Skeletal muscle tissue (tissue), 4 donors: ENCODE data around the gene IL32. TPM values are rescaled to one million over a fixed set of nuclear protein-coding genes. Genes with fewer than 3 reads are reported as not detected.

Experiments used
- H3K27ac ChIP-seq: one replicate; pipeline ENCODE4 v1.7.0; 2013; ENCODE audit warnings: mild to moderate bottlenecking, low read depth, low read length, inconsistent platforms
- H3K27me3 ChIP-seq, 3 donors: one replicate each; pipeline ENCODE4 v1.7.0; 2013; ENCODE audit warnings: low read length in 3 of 3; ENCODE audit not compliant: control insufficient read depth in 3 of 3, insufficient read depth in 3 of 3
- H3K36me3 ChIP-seq, 3 donors: one replicate each; pipeline ENCODE4 v1.7.0; 2013; ENCODE audit warnings: low read length in 3 of 3; ENCODE audit not compliant: control insufficient read depth in 3 of 3, insufficient read depth in 3 of 3
- H3K4me1 ChIP-seq, 3 donors: one replicate each; pipeline ENCODE4 v1.7.0; 2013; ENCODE audit warnings: low read length in 3 of 3, mild to moderate bottlenecking in 3 of 3; ENCODE audit not compliant: control insufficient read depth in 3 of 3, insufficient read depth in 3 of 3
- H3K4me3 ChIP-seq, 3 donors: one replicate each; pipeline ENCODE4 v1.7.0; 2013; ENCODE audit warnings: low read length in 3 of 3
- H3K9ac ChIP-seq, 3 donors: one replicate each; pipeline ENCODE4 v1.7.0; 2013; ENCODE audit warnings: low read length in 3 of 3, mild to moderate bottlenecking in 3 of 3, moderate library complexity in 2 of 3, low read depth in 1 of 3
- H3K9me3 ChIP-seq, 3 donors: one replicate each; pipeline ENCODE4 v1.7.0; 2013; ENCODE audit warnings: low read length in 3 of 3; ENCODE audit not compliant: control insufficient read depth in 3 of 3
- total RNA-seq: library from RNA; depleted of rRNA; stranded (reverse); fragments of >200 nt; gene quantifications from one replicate; pipeline ENCODE4 v1.2.3, GENCODE V29; 2014
- donor health status: Osteomylitis.

Gene IL32, protein sequence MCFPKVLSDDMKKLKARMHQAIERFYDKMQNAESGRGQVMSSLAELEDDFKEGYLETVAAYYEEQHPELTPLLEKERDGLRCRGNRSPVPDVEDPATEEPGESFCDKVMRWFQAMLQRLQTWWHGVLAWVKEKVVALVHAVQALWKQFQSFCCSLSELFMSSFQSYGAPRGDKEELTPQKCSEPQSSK
- 25.1 TPM for total RNA-seq

DNA sequence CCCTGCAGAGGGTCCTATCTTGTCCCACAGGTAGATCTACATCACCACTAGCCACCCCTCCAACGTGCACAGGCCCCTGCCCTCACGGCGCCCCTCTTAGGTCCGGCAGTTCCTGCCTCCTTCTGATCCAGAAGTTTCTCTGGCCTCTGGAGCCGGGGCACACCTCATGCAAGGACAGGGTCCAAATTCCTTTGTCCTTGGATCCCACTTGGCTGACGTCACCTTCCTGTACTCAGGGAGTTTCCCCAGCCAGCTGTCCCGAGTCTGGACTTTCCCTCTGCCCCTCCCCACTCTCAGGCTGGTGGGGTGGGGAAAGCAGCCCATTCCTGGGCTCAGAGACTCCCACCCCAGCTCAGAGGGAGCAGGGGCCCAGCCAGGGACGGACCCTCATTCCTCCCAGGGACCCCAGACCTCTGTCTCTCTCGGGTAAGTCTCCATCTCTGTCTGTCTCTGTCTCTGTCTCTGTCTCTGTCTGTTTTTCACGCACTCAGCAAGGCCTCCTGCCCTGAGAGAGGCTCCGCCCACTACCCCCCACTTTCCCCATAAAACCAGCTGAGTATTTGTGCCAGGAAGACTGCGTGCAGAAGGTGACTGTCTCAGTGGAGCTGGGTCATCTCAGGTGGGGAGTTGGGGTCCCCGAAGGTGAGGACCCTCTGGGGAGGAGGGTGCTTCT, at the start of gene IL32:
TSS of gene IL32 (plus strand) at position 572 of the 673 bp plus-strand sequence. CDS start 172 bp downstream, outside the sequence.
- Histone ChIP-seq H3K4me3 (peak within 1 kb of the TSS; percentile 24 to 85 (median 84)), H3K4me1 (peaks cover 38 to 53% (median 48%) of the 10 kb centered on the region in 3 donors), H3K9me3 (no peaks in the 10 kb centered on the region), H3K36me3 (peaks cover 0 to 11% (median 7%) of the 10 kb centered on the region in 3 donors), H3K27me3 (no peaks in the 10 kb centered on the region), H3K27ac (peak within 1 kb of the TSS; percentile 48), H3K9ac (peak within 1 kb of the TSS; percentile 57 to 89 (median 73))

DNA sequence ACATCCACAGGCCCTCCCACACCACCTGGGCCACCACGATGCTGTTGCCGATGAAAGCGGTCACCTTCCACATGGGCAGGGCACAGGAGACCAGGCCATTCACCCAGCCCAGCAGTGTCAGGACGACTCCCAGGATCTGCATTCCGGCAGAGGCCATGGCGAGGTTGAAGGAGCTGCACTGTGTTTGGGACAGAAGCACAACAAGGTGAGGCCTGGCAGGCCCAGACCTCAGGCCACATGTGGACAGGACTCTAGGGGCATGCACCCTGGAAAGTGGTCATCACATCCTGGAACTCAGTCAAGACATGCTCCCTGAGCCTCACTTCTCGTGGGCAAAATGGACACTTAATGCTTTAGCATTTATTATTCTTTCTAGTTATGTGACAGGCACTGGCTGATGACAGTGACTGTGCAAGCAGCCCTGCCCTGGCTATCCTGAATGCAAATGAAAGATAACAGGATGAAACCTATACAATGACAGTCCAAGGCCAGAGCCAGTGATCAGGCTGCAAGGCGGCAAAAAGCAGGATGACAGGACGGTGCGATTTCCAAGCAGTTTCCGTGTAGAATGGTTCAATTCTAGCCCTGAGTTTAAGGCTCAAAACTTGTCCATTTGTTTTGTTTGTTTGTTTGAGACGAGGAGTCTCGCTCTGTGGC, 49.4 kb upstream of the IL32 start:
- Histone ChIP-seq H3K27me3 (peaks cover 37 to 42% (median 37%) of the 10 kb centered on the region in 3 donors), H3K36me3 (no peaks in the 10 kb centered on the region)

GRCh38 chr16:3017344-3017743, 48.1 kb upstream of the IL32 start:
- Histone ChIP-seq H3K4me1 (peaks cover 22 to 32% (median 22%) of the 10 kb centered on the region in 3 donors), H3K36me3 (peaks cover 0 to 4% (median 0%) of the 10 kb centered on the region in 3 donors), H3K9me3 (no peaks in the 10 kb centered on the region), H3K27me3 (peaks cover 29 to 33% (median 29%) of the 10 kb centered on the region in 3 donors), H3K9ac (no peak overlapping the region), H3K4me3 (no peak overlapping the region), H3K27ac (no peak overlapping the region)

More for the DNA sequence above, 49.4 kb upstream of the IL32 start:
- Histone ChIP-seq H3K4me3 (no peak overlapping the region), H3K9ac (no peak overlapping the region), H3K27ac (no peak overlapping the region), H3K9me3 (no peaks in the 10 kb centered on the region), H3K4me1 (peaks cover 11 to 27% (median 16%) of the 10 kb centered on the region in 3 donors)

DNA sequence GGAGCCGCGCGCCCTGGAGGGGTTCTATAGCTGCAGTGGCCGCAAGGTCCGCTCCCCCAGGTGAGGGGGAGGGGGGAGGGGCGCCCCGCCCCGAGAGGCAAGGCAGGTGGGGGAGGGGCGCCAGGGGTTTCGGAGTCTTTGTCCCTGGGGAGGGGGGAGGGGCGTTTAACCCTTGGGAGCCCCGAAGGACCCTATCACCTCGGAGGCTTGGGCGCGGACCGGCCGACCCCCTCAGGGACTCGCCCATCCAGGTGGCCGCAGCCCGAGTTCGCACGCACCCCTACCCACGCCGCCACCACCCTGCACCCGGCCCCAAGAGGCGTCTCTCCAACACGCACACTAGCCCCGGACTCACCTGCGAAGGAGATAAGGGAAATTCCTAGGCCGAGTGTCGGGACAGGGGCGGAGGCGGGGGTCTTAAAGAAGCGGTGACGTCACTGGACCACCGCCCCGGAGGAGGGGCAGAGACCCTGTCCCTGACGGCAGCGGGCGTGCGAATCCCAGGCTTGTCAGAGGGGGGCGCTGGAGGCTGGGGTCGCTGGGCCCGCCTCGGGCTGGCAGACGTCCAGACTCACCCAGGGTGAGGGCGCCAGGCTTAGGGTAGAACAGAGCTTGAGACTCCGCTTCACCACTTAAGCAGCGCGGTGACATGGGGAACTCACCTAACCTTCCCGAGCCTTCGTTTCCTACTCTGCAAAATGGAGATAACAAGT, 47.5 kb upstream of the IL32 start, which contains the start of gene CLDN6:
TSS of gene CLDN6 (minus strand) at position 390 of the 713 bp plus-strand sequence. CDS start 2,162 bp downstream, outside the sequence.
- Histone ChIP-seq H3K27ac (no peak within 1 kb of the TSS), H3K9me3 (no peaks in the 10 kb centered on the region), H3K9ac (no peak within 1 kb of the TSS), H3K36me3 (peaks cover 0 to 4% (median 0%) of the 10 kb centered on the region in 3 donors), H3K4me3 (no peak within 1 kb of the TSS), H3K4me1 (peaks cover 25 to 36% (median 27%) of the 10 kb centered on the region in 3 donors), H3K27me3 (peaks cover 24 to 28% (median 24%) of the 10 kb centered on the region in 3 donors)

GRCh38 chr16:3019594-3020246, 45.7 kb upstream of the IL32 start:
- peaks cover 33 to 40% (median 38%) of the 10 kb centered on the region in 3 donors for H3K4me1 ChIP-seq
- peak overlapping the region; percentile 97 for H3K27ac ChIP-seq
- H3K9me3 ChIP-seq: no peaks in the 10 kb centered on the region
- H3K4me3 ChIP-seq: peak overlapping the region; percentile 64 to 73 (median 70)
- peaks cover 9 to 14% (median 12%) of the 10 kb centered on the region in 3 donors for H3K27me3 ChIP-seq
- peaks cover 0 to 4% (median 0%) of the 10 kb centered on the region in 3 donors for H3K36me3 ChIP-seq
- peak overlapping the region in 1 of 3 donors; percentile 40 for H3K9ac ChIP-seq

GRCh38 chr16:3020247-3020603, 45.2 kb upstream of the IL32 start, which contains the start of gene TNFRSF12A:
Gene TNFRSF12A, plus strand, starts transcription at chr16:3020368. Its CDS starts 30 bp downstream, at chr16:3020398.
- Histone ChIP-seq H3K27ac (peak within 1 kb of the TSS; percentile 97), H3K27me3 (peaks cover 9 to 14% (median 12%) of the 10 kb centered on the region in 3 donors), H3K9me3 (no peaks in the 10 kb centered on the region), H3K4me1 (peaks cover 33 to 43% (median 38%) of the 10 kb centered on the region in 3 donors), H3K4me3 (peak within 1 kb of the TSS; percentile 71 to 85 (median 81)), H3K36me3 (peaks cover 0 to 4% (median 0%) of the 10 kb centered on the region in 3 donors), H3K9ac (peak within 1 kb of the TSS; percentile 82 to 95 (median 87))

DNA sequence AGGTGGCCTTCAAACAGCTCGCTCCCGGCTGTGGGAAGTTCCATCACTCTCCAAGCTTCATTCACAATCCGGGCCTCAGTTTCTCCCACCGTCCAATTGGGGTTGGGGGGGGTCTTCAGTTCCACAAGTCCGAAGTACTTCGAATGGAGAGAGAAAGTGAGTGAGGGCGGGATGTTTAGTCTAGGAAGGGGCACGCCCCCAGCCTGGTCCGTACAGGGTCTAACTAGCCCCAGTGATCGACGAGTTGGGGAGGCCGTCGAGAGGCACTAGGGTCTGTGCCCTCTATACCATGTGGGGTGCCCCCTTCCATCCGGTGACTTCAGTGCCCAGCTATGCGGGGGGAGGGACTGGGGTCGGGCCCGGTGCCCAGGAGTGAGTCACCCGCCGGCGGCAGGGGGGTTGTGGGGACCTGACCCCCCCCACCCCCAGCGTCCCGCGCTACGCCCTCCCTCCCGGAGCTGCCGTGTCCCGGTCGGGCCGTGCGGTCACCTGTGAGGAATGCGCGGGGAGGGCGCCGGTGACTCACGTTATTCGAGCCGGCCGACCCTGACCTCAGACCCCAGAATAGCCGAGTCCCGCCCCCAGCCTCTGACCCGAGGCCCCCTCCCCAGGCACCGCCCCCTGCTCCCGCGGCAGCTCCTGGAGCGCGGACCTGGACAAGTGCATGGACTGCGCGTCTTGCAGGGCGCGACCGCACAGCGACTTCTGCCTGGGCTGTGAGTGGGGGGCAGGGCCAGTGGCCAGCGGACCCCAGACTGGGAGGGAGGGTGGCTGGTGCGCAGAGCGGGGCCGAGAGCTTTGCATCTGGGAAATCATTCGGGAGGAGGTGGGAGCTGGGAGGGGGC, 44.6 kb upstream of the IL32 start:
- peaks cover 0 to 8% (median 3%) of the 10 kb centered on the region in 3 donors for H3K36me3 ChIP-seq
- H3K9me3 ChIP-seq: no peaks in the 10 kb centered on the region
- peak overlapping the region; percentile 71 to 85 (median 81) for H3K4me3 ChIP-seq
- peak overlapping the region; percentile 97 for H3K27ac ChIP-seq
- peaks cover 35 to 48% (median 38%) of the 10 kb centered on the region in 3 donors for H3K4me1 ChIP-seq
- H3K9ac ChIP-seq: peak overlapping the region; percentile 82 to 95 (median 87)
- peaks cover 9 to 14% (median 12%) of the 10 kb centered on the region in 3 donors for H3K27me3 ChIP-seq

GRCh38 chr16:3021449-3022207, 43.8 kb upstream of the IL32 start:
- H3K4me1 ChIP-seq: peaks cover 35 to 48% (median 38%) of the 10 kb centered on the region in 3 donors
- no peaks in the 10 kb centered on the region for H3K9me3 ChIP-seq
- peak overlapping the region; percentile 97 for H3K27ac ChIP-seq
- peaks cover 7 to 16% (median 11%) of the 10 kb centered on the region in 3 donors for H3K36me3 ChIP-seq
- peak overlapping the region; percentile 60 to 85 (median 81) for H3K4me3 ChIP-seq
- H3K9ac ChIP-seq: peak overlapping the region; percentile 65 to 95 (median 82)
- peaks cover 9 to 14% (median 12%) of the 10 kb centered on the region in 3 donors for H3K27me3 ChIP-seq
